Loucy (cell line): ENCODE results near the gene DKKL1.

ENCODE experiments used
- CTCF ChIP-seq: fragments of 200-600 bp; sonication (generic); conservative IDR thresholded peaks from 2 replicates; pipeline ENCODE4 v1.5.1; 2014; ENCODE audit warnings: mild to moderate bottlenecking, antibody characterized with exemption, low read length
- EZH2phosphoT487 ChIP-seq: fragments of 200-600 bp; IDR thresholded peaks from 2 replicates; pipeline ENCODE4 v1.6.1; 2018; ENCODE audit warnings: antibody characterized with exemption, mild to moderate bottlenecking, moderate library complexity, borderline replicate concordance

GRCh38 chr19:49378512-49378911, 14.8 kb downstream of the DKKL1 start:
- TF ChIP-seq CTCF (no peak), EZH2phosphoT487 (no peak)
